Neural cell (in vitro differentiated cells): Measurements from ENCODE around the gene FGGY. TPM values are rescaled to one million over a fixed set of nuclear protein-coding genes. Genes with fewer than 3 reads are reported as not detected.

Experiments
- H2AFZ ChIP-seq: fragments of 200-600, 300-800 bp; sonication (generic), shearing (Covaris generic); 2 replicates; pipeline ENCODE4 v1.6.0; 2014; ENCODE audit warnings: low read depth, mild to moderate bottlenecking, antibody characterized with exemption, low read length, moderate library complexity
- H3F3A ChIP-seq: fragments of 200-600 bp; shearing (Covaris generic); 2 replicates; pipeline ENCODE4 v1.6.1; 2016; ENCODE audit warnings: mild to moderate bottlenecking, moderate library complexity, mixed read lengths, antibody characterized with exemption, low read length; ENCODE audit not compliant: insufficient read depth, poor library complexity, severe bottlenecking
- H3K27ac ChIP-seq: fragments of 200-600, 300-800 bp; sonication (generic), shearing (Covaris generic); 2 replicates; pipeline ENCODE4 v1.5.1; 2014; ENCODE audit warnings: mild to moderate bottlenecking, low read length, moderate library complexity
- H3K27me3 ChIP-seq: fragments of 300-800, 200-600 bp; sonication (generic), shearing (Covaris generic); 2 replicates; pipeline ENCODE4 v1.6.0; 2014; ENCODE audit warnings: mild to moderate bottlenecking, low read depth, low read length, moderate library complexity; ENCODE audit not compliant: insufficient read depth
- H3K36me3 ChIP-seq: fragments of 300-800, 200-600 bp; sonication (generic), shearing (Covaris generic); 2 replicates; pipeline ENCODE4 v1.5.1; 2014; ENCODE audit warnings: mild to moderate bottlenecking, antibody characterized with exemption, low read length, moderate library complexity; ENCODE audit not compliant: insufficient read depth
- H3K4me2 ChIP-seq: fragments of 300-800, 200-600 bp; sonication (generic), shearing (Covaris generic); 2 replicates; pipeline ENCODE4 v1.6.0; 2014; ENCODE audit warnings: mild to moderate bottlenecking, low read length
- H3K4me3 ChIP-seq: fragments of 300-800, 200-600 bp; sonication (generic), shearing (Covaris generic); 2 replicates; pipeline ENCODE4 v1.5.1; 2014; ENCODE audit warnings: mild to moderate bottlenecking, low read length, moderate library complexity
- H3K79me2 ChIP-seq: fragments of 200-600 bp; shearing (Covaris generic); replicated peaks from 2 replicates; pipeline ENCODE4 v1.6.0; 2014; ENCODE audit warnings: mild to moderate bottlenecking, low read length, moderate library complexity; ENCODE audit not compliant: insufficient read depth
- H3K9ac ChIP-seq: fragments of 300-800, 200-600 bp; sonication (generic), shearing (Covaris generic); 2 replicates; pipeline ENCODE4 v1.6.1; 2016; ENCODE audit warnings: mild to moderate bottlenecking, low read length, mixed read lengths
- H3K9me2 ChIP-seq: fragments of 200-600 bp; shearing (Covaris generic); 2 replicates; pipeline ENCODE4 v1.6.1; 2016; ENCODE audit warnings: mild to moderate bottlenecking, low read length, mixed read lengths; ENCODE audit not compliant: insufficient read depth
- H3K9me3 ChIP-seq: fragments of 200-600, 300-800 bp; sonication (generic), shearing (Covaris generic); 2 replicates; pipeline ENCODE4 v1.6.1; 2016; ENCODE audit warnings: mild to moderate bottlenecking, mixed run types, low read length, moderate library complexity, mixed read lengths
- H4K20me1 ChIP-seq: fragments of 200-600 bp; shearing (Covaris generic); 2 replicates; pipeline ENCODE4 v1.6.1; 2016; ENCODE audit warnings: mild to moderate bottlenecking, mixed run types; ENCODE audit not compliant: insufficient read depth
- EP300 ChIP-seq: fragments of 450-650 bp; conservative IDR thresholded peaks from 2 replicates; pipeline ENCODE4 v1.6.1; 2014; ENCODE audit warnings: antibody characterized with exemption, mild to moderate bottlenecking, moderate library complexity; ENCODE audit not compliant: poor library complexity, severe bottlenecking
- EZH2 ChIP-seq: fragments of 200-600, 300-800 bp; shearing (Covaris generic), sonication (generic); IDR thresholded peaks from 2 replicates; pipeline ENCODE4 v1.6.1; 2014; ENCODE audit warnings: antibody characterized with exemption, low read length, borderline replicate concordance, mild to moderate bottlenecking; ENCODE audit not compliant: insufficient read depth, poor library complexity, severe bottlenecking
- MXI1 ChIP-seq: fragments of 450-650 bp; conservative IDR thresholded peaks from 2 replicates; pipeline ENCODE4 v1.6.1; 2014; ENCODE audit warnings: antibody characterized with exemption, mild to moderate bottlenecking; ENCODE audit not compliant: poor library complexity, severe bottlenecking
- POLR2AphosphoS5 ChIP-seq: IDR thresholded peaks from 2 replicates; pipeline ENCODE4 v1.6.1; 2012
- RAD21 ChIP-seq: fragments of 450-650 bp; conservative IDR thresholded peaks from 2 replicates; pipeline ENCODE4 v1.6.1; 2014; ENCODE audit warnings: antibody characterized with exemption, mild to moderate bottlenecking, moderate library complexity
- REST ChIP-seq: IDR thresholded peaks from 2 replicates; pipeline ENCODE4 v1.6.1; 2012; ENCODE audit warnings: borderline replicate concordance
- SMC3 ChIP-seq: fragments of 450-650 bp; conservative IDR thresholded peaks from 2 replicates; pipeline ENCODE4 v1.6.1; 2014; ENCODE audit warnings: antibody characterized with exemption, mild to moderate bottlenecking, moderate library complexity; ENCODE audit not compliant: poor library complexity
- TAF1 ChIP-seq: IDR thresholded peaks from 2 replicates; pipeline ENCODE4 v1.6.1; 2012; ENCODE audit warnings: low read depth
- polyA plus RNA-seq: library from polyadenylated mRNA; depleted of rRNA; stranded (reverse); fragments of >200 nt; gene quantifications from 2 replicates; pipeline ENCODE4 v1.2.3, GENCODE V29; 2014
- TF ChIP-seq, protein P1 (sequence below): fragments of 450-650 bp; IDR thresholded peaks from 2 replicates; pipeline ENCODE4 v1.5.1; 2014; ENCODE audit warnings: antibody characterized with exemption, mild to moderate bottlenecking, moderate library complexity; ENCODE audit not compliant: poor library complexity, severe bottlenecking

The FGGY gene
- polyA plus RNA-seq, 1 donor from 2014 or later: 7.4 TPM

GRCh38 chr1:59452026-59452425, 155.1 kb downstream of the FGGY start:
- H3K79me2 ChIP-seq: no peaks in the 10 kb centered on the region
- no peak overlapping the region for H3K9ac ChIP-seq
- no peak overlapping the region for H3K4me3 ChIP-seq
- no peaks in the 10 kb centered on the region for H3K9me3 ChIP-seq
- no peaks in the 10 kb centered on the region for H3F3A ChIP-seq
- no peaks in the 10 kb centered on the region for H4K20me1 ChIP-seq
- TF ChIP-seq EP300 (no peak), REST (no peak)
- TF ChIP-seq, protein P1, sequence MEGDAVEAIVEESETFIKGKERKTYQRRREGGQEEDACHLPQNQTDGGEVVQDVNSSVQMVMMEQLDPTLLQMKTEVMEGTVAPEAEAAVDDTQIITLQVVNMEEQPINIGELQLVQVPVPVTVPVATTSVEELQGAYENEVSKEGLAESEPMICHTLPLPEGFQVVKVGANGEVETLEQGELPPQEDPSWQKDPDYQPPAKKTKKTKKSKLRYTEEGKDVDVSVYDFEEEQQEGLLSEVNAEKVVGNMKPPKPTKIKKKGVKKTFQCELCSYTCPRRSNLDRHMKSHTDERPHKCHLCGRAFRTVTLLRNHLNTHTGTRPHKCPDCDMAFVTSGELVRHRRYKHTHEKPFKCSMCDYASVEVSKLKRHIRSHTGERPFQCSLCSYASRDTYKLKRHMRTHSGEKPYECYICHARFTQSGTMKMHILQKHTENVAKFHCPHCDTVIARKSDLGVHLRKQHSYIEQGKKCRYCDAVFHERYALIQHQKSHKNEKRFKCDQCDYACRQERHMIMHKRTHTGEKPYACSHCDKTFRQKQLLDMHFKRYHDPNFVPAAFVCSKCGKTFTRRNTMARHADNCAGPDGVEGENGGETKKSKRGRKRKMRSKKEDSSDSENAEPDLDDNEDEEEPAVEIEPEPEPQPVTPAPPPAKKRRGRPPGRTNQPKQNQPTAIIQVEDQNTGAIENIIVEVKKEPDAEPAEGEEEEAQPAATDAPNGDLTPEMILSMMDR: no peak
- H3K4me2 ChIP-seq: no peak overlapping the region
- H3K36me3 ChIP-seq: no peaks in the 10 kb centered on the region
- no peaks in the 10 kb centered on the region for H3K9me2 ChIP-seq
- H3K27me3 ChIP-seq: no peaks in the 10 kb centered on the region
- no peak overlapping the region for H2AFZ ChIP-seq
- no peak overlapping the region for H3K27ac ChIP-seq

GRCh38 chr1:59452559-59452958, 155.7 kb downstream of the FGGY start:
- no peak overlapping the region for H3K9ac ChIP-seq
- H3K9me2 ChIP-seq: no peaks in the 10 kb centered on the region
- no peak overlapping the region for H3K4me2 ChIP-seq
- TF ChIP-seq RAD21 (no peak), MXI1 (no peak), SMC3 (no peak), EZH2 (no peak), REST (no peak), POLR2AphosphoS5 (no peak), TAF1 (no peak), EP300 (no peak)
- TF ChIP-seq, protein P1: no peak
- H4K20me1 ChIP-seq: no peaks in the 10 kb centered on the region
- no peak overlapping the region for H3K4me3 ChIP-seq
- H3K27ac ChIP-seq: no peak overlapping the region
- no peaks in the 10 kb centered on the region for H3K9me3 ChIP-seq
- no peaks in the 10 kb centered on the region for H3K36me3 ChIP-seq
- no peaks in the 10 kb centered on the region for H3K79me2 ChIP-seq
- no peaks in the 10 kb centered on the region for H3K27me3 ChIP-seq
- no peak overlapping the region for H2AFZ ChIP-seq
- H3F3A ChIP-seq: no peaks in the 10 kb centered on the region
